ENCODE results near the gene PRR7.

The PRR7 gene

GRCh38 chr5:177453852-177454396 lies 7.3 kb downstream of the PRR7 start:
- DNase-seq, result no peak

GRCh38 chr5:177454397-177455035 lies 7.9 kb downstream of the PRR7 start:
- peak; percentile 87 for DNase-seq

- peak; percentile 70 for DNase-seq
These were observed 8.5 kb downstream of the PRR7 start for GRCh38 chr5:177455036-177455660.

GRCh38 chr5:177455661-177456590 lies 9.3 kb downstream of the PRR7 start:
- DNase-seq, result peak; percentile 83

GRCh38 chr5:177456591-177456964 lies 10.0 kb downstream of the PRR7 start:
- no peak for DNase-seq

- peak; percentile 95 for DNase-seq
These were observed 10.6 kb downstream of the PRR7 start for GRCh38 chr5:177456976-177457851.

- DNase-seq, result no peak
These were observed 11.5 kb downstream of the PRR7 start for GRCh38 chr5:177457852-177458681.

- no peak for DNase-seq
These were observed 12.3 kb downstream of the PRR7 start for GRCh38 chr5:177458912-177459350.

GRCh38 chr5:177459357-177459756 lies 12.7 kb downstream of the PRR7 start:
- no peak for DNase-seq

- DNase-seq, result no peak
These were observed 13.4 kb downstream of the PRR7 start for GRCh38 chr5:177459819-177460628.

- no peak for DNase-seq
These were observed 15.5 kb downstream of the PRR7 start for GRCh38 chr5:177462021-177462670.

GRCh38 chr5:177465044-177465443 lies 18.4 kb downstream of the PRR7 start:
- DNase-seq, result no peak

- no peak for DNase-seq
These were observed 20.2 kb downstream of the PRR7 start for GRCh38 chr5:177466861-177467260.

- no peak for DNase-seq
These were observed 20.8 kb downstream of the PRR7 start for GRCh38 chr5:177467436-177467835.

GRCh38 chr5:177468329-177468684 lies 21.7 kb downstream of the PRR7 start:
- DNase-seq, result no peak

- DNase-seq, result peak; percentile 70
These were observed 22.3 kb downstream of the PRR7 start for GRCh38 chr5:177468685-177469628.

- DNase-seq, result no peak
These were observed 23.3 kb downstream of the PRR7 start for GRCh38 chr5:177469750-177470525.

Measured in fibroblast of skin of right quadriceps (primary cell).